ENCODE data around the gene ISL1. TPM values are rescaled to one million over a fixed set of nuclear protein-coding genes. Genes with fewer than 3 reads are reported as not detected.

ISL1 gene
- total RNA-seq, 1 experiment from 2014 or later, result 1.3 TPM

GRCh38 chr5:51399643-51400006 is 16.4 kb downstream of the ISL1 start:
- Histone ChIP-seq H3K9me2 (ENCODE audit: insufficient read depth) (no peaks in the 10 kb centered on the region), H3K9me3 (ENCODE audit: control insufficient read depth in 1 of 2, insufficient read depth in 1 of 2, low read depth in 1 of 2, low read length in 2 of 2) (no peaks in the 10 kb centered on the region; a peak in 1 of 4 replicates), H3K9ac (ENCODE audit: low read length) (no peak overlapping the region), H3K27me3 (ENCODE audit: insufficient read depth, low read length) (no peaks in the 10 kb centered on the region), H3K4me1 (ENCODE audit: control insufficient read depth in 1 of 2, insufficient read depth in 2 of 2, low read length in 2 of 2) (peaks cover 3 to 16% of the 10 kb centered on the region in 2 experiments; a peak in 3 of 4 replicates), H2AFZ (ENCODE audit: low read depth, low read length, poor library complexity, severe bottlenecking) (no peak overlapping the region), H3K4me2 (ENCODE audit: low read length) (no peak overlapping the region), H3K4me3 (replicated peaks in 1 of 2; ENCODE audit: low read depth in 1 of 2, low read length in 2 of 2) (no peak overlapping the region), H3K36me3 (ENCODE audit: control insufficient read depth in 1 of 2, insufficient read depth in 2 of 2, low read length in 2 of 2) (no peaks in the 10 kb centered on the region), H3K27ac (ENCODE audit: low read depth, low read length) (no peak overlapping the region), H3K79me2 (ENCODE audit: insufficient read depth, low read length) (no peaks in the 10 kb centered on the region), H4K20me1 (ENCODE audit: insufficient read depth) (no peaks in the 10 kb centered on the region)
- DNase-seq (ENCODE audit: low read depth, low spot score), result no peak
- CTCF ChIA-PET, result no interaction called here
- no TSS peak for BruUV-seq (replicated peaks)
- TF ChIP-seq, protein P1, sequence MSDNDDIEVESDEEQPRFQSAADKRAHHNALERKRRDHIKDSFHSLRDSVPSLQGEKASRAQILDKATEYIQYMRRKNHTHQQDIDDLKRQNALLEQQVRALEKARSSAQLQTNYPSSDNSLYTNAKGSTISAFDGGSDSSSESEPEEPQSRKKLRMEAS (IDR thresholded peaks at IDR 0.05), result no peak
- TF ChIP-seq EGR1 (IDR thresholded peaks at IDR 0.05; ENCODE audit: low read depth) (no peak), TCF7L2 (IDR thresholded peaks at IDR 0.05; ENCODE audit: borderline replicate concordance, extremely low read depth, insufficient read depth, insufficient read length) (no peak), ELF1 (IDR thresholded peaks at IDR 0.05; ENCODE audit: borderline replicate concordance, low read depth) (no peak), SRF (IDR thresholded peaks at IDR 0.05; ENCODE audit: low read depth) (no peak), JUND (IDR thresholded peaks at IDR 0.05) (no peak), EZH2phosphoT487 (IDR thresholded peaks at IDR 0.05; ENCODE audit: borderline replicate concordance) (no peak), FOSL1 (IDR thresholded peaks at IDR 0.05; ENCODE audit: low read depth) (no peak), POLR2A (IDR thresholded peaks at IDR 0.05; ENCODE audit: borderline replicate concordance, extremely low read depth, insufficient read depth, insufficient read length) (no peak), EZH2 (IDR thresholded peaks at IDR 0.05) (no peak)
- TF ChIP-seq, protein P2, sequence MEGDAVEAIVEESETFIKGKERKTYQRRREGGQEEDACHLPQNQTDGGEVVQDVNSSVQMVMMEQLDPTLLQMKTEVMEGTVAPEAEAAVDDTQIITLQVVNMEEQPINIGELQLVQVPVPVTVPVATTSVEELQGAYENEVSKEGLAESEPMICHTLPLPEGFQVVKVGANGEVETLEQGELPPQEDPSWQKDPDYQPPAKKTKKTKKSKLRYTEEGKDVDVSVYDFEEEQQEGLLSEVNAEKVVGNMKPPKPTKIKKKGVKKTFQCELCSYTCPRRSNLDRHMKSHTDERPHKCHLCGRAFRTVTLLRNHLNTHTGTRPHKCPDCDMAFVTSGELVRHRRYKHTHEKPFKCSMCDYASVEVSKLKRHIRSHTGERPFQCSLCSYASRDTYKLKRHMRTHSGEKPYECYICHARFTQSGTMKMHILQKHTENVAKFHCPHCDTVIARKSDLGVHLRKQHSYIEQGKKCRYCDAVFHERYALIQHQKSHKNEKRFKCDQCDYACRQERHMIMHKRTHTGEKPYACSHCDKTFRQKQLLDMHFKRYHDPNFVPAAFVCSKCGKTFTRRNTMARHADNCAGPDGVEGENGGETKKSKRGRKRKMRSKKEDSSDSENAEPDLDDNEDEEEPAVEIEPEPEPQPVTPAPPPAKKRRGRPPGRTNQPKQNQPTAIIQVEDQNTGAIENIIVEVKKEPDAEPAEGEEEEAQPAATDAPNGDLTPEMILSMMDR (IDR thresholded peaks at IDR 0.05 in 2 of 3, conservative IDR thresholded peaks at IDR 0.05 in 1 of 3; ENCODE audit: borderline replicate concordance in 1 of 3, insufficient read depth in 1 of 3, low read depth in 2 of 3, low read length in 2 of 3), result no peak
- RAD21 ChIA-PET (ENCODE audit: low non-redundant PET in 1 of 2, low total read pairs in 2 of 2, uncharacterized antibody in 2 of 2, unreplicated experiment in 2 of 2), result no interaction called here
- intact Hi-C loops (cut with micrococcal nuclease), result no loop called here
- ATAC-seq, result no peak
- POLR2A ChIA-PET, result no interaction called here

Measured in HCT116 (cell line).